ENCODE data around the gene IPO9.
A peak's percentile ranks its signal among the peaks of the same experiment; 100 is the strongest.
"Not testable (repeated sequence)": the region's sequence is repeated elsewhere in the genome, so short reads cannot be mapped to it uniquely, and the experiment has no call there.

Gene IPO9

GRCh38 chr1:201888282-201889089 lies 59.5 kb downstream of the IPO9 start, which contains the start of gene SHISA4:
SHISA4 (plus strand) TSS chr1:201888898; CDS start chr1:201888995, 97 bp downstream.
- DNase-seq (ENCODE audit: low read depth): no peak

GRCh38 chr1:201889090-201889968 lies 60.4 kb downstream of the IPO9 start:
- DNase-seq (ENCODE audit: low read depth): no peak

DNA sequence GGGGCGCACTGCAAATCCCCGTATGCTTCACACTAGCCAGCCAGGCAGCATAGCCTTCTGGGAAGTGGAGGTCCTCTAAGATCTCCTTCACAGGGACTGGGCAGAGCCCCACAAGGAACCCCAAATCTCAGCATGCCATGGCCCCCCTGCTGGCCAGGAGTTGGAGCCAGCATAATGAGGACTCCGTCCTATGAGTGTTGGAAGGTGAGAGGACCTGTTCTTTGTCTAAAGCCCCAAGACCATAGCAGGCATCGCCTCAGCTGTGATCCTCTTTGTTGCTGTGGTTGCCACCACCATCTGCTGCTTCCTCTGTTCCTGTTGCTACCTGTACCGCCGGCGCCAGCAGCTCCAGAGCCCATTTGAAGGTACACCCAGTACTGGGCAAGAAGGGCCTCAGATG lies 61.3 kb downstream of the IPO9 start:
- DNase-seq (ENCODE audit: low read depth): no peak

DNA sequence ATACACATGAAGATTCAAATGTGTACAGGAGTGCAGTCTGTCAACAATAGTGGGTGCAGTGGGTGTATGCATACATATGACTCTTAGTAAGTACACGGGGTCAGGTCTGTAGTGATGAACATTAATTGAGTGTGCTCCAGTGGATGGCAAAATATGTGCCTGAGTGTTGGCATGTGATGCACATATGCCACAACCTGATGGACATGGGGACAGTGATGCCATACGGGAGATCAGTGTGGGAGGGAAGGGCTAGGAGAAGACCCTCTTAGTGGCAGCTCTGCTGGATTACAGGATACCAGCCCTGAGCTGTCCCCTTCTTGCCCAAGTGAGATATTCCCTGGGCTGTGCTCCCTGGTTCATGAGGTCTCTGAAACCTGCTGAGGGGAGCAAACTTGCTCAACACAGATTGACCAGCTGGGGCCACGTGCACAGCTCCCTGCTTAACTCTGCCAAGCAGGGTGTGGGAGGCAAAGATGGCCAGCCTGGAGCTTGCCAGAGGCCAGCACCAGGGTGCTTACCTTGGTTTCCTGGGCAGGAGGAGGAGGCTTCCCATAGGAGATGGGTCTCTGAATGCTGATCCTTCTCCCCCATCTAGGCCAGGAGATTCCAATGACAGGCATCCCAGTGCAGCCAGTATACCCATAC lies 62.0 kb downstream of the IPO9 start:
- no peak for DNase-seq (ENCODE audit: low read depth)

- DNase-seq (ENCODE audit: low read depth): no peak
Measured at GRCh38 chr1:201891451-201892045, 62.6 kb downstream of the IPO9 start.

GRCh38 chr1:201892211-201892610 lies 63.3 kb downstream of the IPO9 start:
- no peak for DNase-seq (ENCODE audit: low read depth)

- no peak for DNase-seq (ENCODE audit: low read depth)
Measured at GRCh38 chr1:201893431-201893830, 64.5 kb downstream of the IPO9 start.

DNA sequence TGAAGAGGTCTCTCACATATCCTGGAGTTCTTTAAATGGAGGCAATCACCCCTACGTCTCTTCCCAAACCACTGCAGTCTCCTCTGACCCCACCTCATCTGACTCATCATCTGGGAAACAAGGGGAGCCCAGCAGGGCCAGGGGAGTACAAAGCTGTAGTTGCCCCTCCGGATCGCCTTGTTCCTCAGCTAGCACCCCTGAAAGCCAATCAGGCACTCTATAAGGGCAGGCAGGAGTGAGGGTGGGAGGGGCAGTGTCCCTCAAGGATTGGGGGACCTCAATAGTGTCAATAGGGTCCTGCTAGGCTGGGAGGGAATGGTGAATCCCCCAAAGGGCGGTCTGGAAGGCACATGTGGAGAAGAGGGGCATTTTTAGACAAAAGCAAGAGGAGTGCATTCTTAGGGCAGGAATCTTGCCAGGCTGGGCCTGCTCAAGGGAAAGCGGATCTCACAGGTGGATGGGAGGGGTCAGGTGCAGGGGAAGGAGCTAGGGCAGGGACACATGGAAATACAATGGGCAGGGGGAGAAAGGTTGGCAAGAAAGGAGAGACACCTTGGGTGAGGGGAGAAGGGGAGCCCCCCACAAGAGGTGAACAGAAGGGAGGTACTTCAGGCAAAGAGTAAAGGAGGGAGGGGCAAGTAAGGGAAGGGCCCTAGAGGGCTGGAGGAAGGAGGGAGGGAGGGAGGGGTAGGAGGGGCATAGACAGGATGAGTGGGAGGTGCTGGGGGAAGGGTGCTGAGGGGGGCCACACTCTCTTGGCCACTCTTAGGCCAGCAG lies 65.6 kb downstream of the IPO9 start:
- DNase-seq (ENCODE audit: low read depth): no peak

DNA sequence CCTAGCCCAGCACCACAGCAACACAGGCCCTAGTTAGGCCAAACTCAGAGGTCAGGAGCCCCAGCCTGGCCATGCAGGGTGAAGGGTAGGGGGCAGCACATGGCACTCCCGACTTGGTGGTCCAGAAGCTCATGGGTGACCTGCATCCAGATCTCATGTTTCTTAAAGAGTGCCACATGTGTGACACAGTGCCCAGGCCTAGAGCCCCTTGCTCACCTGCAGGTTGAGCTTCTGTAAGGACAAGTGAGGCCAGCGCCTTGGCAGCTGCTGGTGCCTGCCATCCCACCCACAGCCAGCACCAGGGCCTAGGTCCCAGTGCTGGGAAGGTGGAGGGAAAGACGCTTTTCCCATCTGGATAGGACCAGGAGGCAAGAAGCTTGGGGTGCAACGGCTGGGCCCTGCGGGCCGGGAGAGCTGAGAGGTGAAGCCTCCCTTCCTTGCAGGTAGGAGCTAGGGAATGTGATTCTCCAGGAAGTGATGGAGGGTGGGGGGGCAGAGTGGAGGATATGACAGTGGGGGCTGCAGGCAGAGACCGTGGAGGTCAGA lies 66.2 kb downstream of the IPO9 start:
- no peak for DNase-seq (ENCODE audit: low read depth)

DNA sequence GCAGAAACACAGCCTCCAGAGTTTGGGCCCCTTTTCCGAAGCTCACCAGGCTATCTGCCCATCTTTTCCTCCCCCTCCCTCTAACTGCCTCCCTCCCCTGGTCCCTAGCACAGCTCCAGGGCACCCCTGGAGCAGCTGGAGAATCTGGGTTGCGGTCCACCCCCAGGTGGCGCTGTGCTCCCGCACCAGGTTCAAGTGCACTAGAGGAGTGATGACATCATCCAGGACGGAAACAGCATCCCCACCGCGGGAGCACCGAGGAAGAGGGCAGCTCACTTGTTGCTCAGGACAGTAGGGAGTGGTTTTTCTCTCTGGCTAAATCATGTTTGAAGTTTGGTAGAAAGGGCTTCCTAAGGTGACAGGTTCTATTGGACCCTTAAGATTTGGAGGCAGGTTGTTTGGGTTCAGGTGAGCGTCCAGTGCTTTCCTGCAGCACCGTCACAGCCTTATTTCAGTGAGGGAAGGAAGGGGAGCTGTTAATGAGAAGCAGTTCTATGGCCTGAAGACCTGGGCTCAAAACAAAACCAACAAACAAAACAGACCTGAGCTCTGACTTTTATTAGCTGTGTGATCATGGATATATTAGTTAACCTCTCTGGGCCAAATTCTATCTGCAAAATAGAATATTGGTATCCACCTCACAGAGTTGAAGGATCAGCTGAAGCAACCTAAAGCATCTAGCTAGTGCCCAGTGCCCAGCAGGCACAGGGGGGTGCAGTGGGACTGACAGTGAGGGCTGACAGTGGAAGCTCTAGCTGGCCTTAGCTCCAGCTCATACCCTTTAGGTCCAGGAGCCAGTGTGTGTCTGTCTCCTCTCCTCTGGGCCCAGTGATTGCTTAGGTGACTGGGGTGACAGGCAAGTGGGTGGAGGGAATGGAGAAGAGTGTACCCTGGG lies 67.2 kb downstream of the IPO9 start:
- DNase-seq (ENCODE audit: low read depth): no peak

DNA sequence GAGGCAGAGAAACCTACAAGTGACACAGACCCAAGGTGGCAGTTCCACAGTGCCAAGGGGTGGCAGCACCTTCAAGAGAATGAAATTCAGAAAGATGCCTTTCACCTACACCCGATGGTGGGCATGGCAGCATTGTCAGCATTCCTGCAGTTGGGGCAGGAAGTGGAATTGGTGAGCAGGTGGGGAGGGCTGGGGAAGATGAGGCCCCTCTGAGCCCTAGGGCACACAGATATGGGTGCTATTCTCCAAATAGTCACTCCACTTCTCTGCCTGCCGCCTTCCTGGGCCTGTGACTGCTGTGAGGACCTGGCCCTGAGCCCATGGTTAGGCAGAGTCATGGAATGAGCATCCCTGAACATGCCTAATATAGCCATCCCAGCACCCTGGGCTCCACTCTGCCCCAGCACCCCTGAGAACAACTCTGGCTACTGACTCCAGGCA lies 68.0 kb downstream of the IPO9 start:
- no peak for DNase-seq (ENCODE audit: low read depth)

- no peak for DNase-seq (ENCODE audit: low read depth)
Measured at GRCh38 chr1:201898240-201898894, 69.4 kb downstream of the IPO9 start.

- no peak for DNase-seq (ENCODE audit: low read depth)
Measured at GRCh38 chr1:201898992-201899391, 70.0 kb downstream of the IPO9 start.

DNA sequence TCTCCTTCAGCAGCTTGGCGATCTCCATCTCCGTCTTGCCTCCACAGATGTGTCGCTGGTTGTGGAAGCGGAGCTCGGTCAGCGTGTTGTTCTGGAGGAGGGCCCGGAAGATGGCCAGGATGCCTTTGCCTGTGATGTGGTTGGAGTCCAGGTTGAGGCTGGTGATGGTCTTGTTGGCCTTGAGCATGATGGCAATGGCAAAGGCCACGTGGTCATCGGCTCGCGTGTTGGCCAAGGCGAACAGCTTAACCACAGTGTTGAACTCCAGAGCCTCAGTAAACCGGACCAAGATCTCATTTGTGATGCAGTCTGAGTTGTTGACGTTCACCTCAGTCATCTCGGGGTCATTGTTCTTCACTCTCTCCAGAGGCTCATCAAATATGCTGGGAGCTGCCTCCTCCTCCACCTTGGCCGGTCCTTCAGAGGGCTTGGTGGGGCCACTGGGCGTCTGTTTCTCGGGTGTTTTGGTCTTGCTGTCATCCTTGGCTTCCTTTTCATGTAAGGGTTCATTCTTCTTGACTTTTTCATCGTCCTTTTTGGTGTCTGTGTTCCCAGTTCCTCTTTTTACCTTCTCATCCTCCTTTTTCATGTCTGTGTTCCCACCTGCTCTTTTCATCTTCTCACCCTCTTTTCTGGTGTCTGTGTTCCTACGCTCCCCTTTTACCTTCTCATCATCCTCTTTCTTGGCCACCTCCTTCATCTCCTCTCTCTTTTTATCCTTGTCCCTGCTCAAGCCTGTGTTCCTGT lies 70.9 kb downstream of the IPO9 start:
- no peak for DNase-seq (ENCODE audit: low read depth)

DNA sequence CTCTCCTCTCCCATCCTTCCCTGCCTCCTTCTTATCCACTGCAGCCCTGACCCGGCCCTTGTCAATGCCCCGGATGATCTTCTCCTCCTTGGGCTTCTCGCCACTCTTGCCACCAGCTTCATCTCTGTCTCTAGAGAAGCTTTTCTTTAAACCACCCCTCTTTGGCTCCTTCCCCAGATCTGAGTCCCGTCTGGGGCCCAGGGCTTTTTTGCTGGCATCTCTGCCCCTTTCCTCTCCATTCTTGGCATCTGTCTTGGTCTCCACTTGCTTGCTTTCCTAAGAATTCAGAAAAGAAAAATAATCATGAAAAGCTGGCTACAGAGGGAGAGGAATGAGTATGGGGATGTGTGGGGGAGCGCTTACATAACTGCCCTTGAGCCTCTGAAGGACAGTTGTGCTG lies 71.5 kb downstream of the IPO9 start:
- no peak for DNase-seq (ENCODE audit: low read depth)

- not testable (repeated sequence) for DNase-seq (ENCODE audit: low read depth)
Measured at GRCh38 chr1:201901036-201901435, 72.1 kb downstream of the IPO9 start.

DNA sequence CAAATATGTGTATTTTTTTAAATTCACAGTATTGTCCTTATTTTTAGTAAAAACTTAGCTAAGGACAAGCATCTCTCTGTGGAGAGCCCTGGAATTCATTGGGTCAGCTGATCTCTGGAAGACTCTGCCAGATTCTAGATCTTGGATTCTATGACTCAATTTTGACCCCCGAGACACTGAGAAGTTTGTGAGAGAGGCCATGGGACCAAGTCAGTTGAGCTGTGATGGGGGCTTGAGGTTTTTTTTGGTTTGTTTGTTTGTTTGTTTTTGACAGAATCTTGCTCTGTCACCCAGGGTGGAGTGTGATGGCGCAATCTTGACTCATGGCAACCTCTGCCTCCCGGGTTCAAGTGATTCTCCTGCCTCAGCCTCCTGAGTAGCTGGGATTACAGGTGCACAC lies 73.2 kb downstream of the IPO9 start:
- DNase-seq (ENCODE audit: low read depth): no peak

GRCh38 chr1:201903135-201903534 lies 74.2 kb downstream of the IPO9 start:
- DNase-seq (ENCODE audit: low read depth): no peak

DNA sequence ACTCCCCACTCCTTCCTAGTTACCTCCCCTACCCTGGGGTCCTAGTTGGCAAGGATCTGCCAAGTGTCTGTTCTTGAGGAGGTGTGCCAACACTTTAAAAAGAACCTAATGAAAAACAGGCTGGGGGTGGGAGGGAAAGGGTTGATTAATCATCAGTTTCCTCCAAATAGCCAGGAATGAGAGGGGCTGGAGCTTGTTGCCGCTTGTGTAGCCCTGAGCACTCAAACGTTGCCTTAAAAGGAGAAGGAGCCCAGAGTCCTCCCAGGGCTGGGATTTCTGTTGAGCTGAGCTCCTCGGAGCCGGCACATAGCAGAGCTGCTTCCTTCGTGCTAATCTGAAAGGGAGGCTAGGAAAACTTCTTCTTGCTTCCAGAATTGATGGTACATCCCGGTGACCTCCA lies 75.6 kb downstream of the IPO9 start:
- peak; percentile 86 for DNase-seq (ENCODE audit: low read depth)
